ENCODE results near the gene PLBD2.

PLBD2 gene

GRCh38 chr12:113409462-113410124, 51.2 kb downstream of the PLBD2 start:
- Histone ChIP-seq H3K9ac (ENCODE audit: low read length) (no peak overlapping the region), H3K9me3 (ENCODE audit: control insufficient read depth, insufficient read depth, low read depth, low read length) (no peaks in the 10 kb centered on the region), H3K27ac (ENCODE audit: low read depth, low read length) (no peak overlapping the region), H3K27me3 (ENCODE audit: control insufficient read depth, insufficient read depth, low read length) (no peaks in the 10 kb centered on the region), H3K4me1 (ENCODE audit: control insufficient read depth, insufficient read depth, low read length) (peaks cover 16% of the 10 kb centered on the region), H3K36me3 (ENCODE audit: control insufficient read depth, insufficient read depth, low read length) (no peaks in the 10 kb centered on the region), H3K4me3 (ENCODE audit: low read depth, low read length) (no peak overlapping the region)

- Histone ChIP-seq H3K9ac (ENCODE audit: low read length) (no peak overlapping the region), H3K27me3 (ENCODE audit: control insufficient read depth, insufficient read depth, low read length) (no peaks in the 10 kb centered on the region), H3K9me3 (ENCODE audit: control insufficient read depth, insufficient read depth, low read depth, low read length) (no peaks in the 10 kb centered on the region), H3K27ac (ENCODE audit: low read depth, low read length) (no peak overlapping the region), H3K4me3 (ENCODE audit: low read depth, low read length) (no peak overlapping the region), H3K4me1 (ENCODE audit: control insufficient read depth, insufficient read depth, low read length) (peaks cover 6% of the 10 kb centered on the region; the same call in 1 of the 2 replicates), H3K36me3 (ENCODE audit: control insufficient read depth, insufficient read depth, low read length) (no peaks in the 10 kb centered on the region)
Observed at GRCh38 chr12:113413488-113413939, 55.1 kb downstream of the PLBD2 start.

GRCh38 chr12:113414519-113415038, 56.2 kb downstream of the PLBD2 start:
- H3K27ac ChIP-seq (ENCODE audit: low read depth, low read length) = no peak overlapping the region
- H3K4me1 ChIP-seq (ENCODE audit: control insufficient read depth, insufficient read depth, low read length) = peaks cover 6% of the 10 kb centered on the region; the same call in 1 of the 2 replicates
- no peaks in the 10 kb centered on the region for H3K9me3 ChIP-seq (ENCODE audit: control insufficient read depth, insufficient read depth, low read depth, low read length)
- H3K4me3 ChIP-seq (ENCODE audit: low read depth, low read length) = no peak overlapping the region
- H3K9ac ChIP-seq (ENCODE audit: low read length) = no peak overlapping the region
- no peaks in the 10 kb centered on the region for H3K36me3 ChIP-seq (ENCODE audit: control insufficient read depth, insufficient read depth, low read length)
- H3K27me3 ChIP-seq (ENCODE audit: control insufficient read depth, insufficient read depth, low read length) = no peaks in the 10 kb centered on the region

- Histone ChIP-seq H3K4me3 (ENCODE audit: low read depth, low read length) (no peak overlapping the region), H3K9me3 (ENCODE audit: control insufficient read depth, insufficient read depth, low read depth, low read length) (no peaks in the 10 kb centered on the region), H3K36me3 (ENCODE audit: control insufficient read depth, insufficient read depth, low read length) (no peaks in the 10 kb centered on the region), H3K27ac (ENCODE audit: low read depth, low read length) (no peak overlapping the region), H3K9ac (ENCODE audit: low read length) (no peak overlapping the region), H3K27me3 (ENCODE audit: control insufficient read depth, insufficient read depth, low read length) (no peaks in the 10 kb centered on the region), H3K4me1 (ENCODE audit: control insufficient read depth, insufficient read depth, low read length) (peaks cover 6% of the 10 kb centered on the region; the same call in 1 of the 2 replicates)
Observed at GRCh38 chr12:113416091-113416754, 57.8 kb downstream of the PLBD2 start.

- Histone ChIP-seq H3K27ac (ENCODE audit: low read depth, low read length) (no peak overlapping the region), H3K9ac (ENCODE audit: low read length) (no peak overlapping the region), H3K36me3 (ENCODE audit: control insufficient read depth, insufficient read depth, low read length) (no peaks in the 10 kb centered on the region), H3K27me3 (ENCODE audit: control insufficient read depth, insufficient read depth, low read length) (no peaks in the 10 kb centered on the region), H3K4me1 (ENCODE audit: control insufficient read depth, insufficient read depth, low read length) (peaks cover 13% of the 10 kb centered on the region; the same call in 1 of the 2 replicates), H3K9me3 (ENCODE audit: control insufficient read depth, insufficient read depth, low read depth, low read length) (no peaks in the 10 kb centered on the region), H3K4me3 (ENCODE audit: low read depth, low read length) (no peak overlapping the region)
Observed at GRCh38 chr12:113418213-113418879, 60.0 kb downstream of the PLBD2 start.

- no peak overlapping the region for H3K27ac ChIP-seq (ENCODE audit: low read depth, low read length)
- H3K9ac ChIP-seq (ENCODE audit: low read length) = no peak overlapping the region
- H3K4me1 ChIP-seq (ENCODE audit: control insufficient read depth, insufficient read depth, low read length) = peaks cover 8% of the 10 kb centered on the region; the same call in 1 of the 2 replicates
- no peaks in the 10 kb centered on the region for H3K9me3 ChIP-seq (ENCODE audit: control insufficient read depth, insufficient read depth, low read depth, low read length)
- H3K4me3 ChIP-seq (ENCODE audit: low read depth, low read length) = no peak overlapping the region
- H3K36me3 ChIP-seq (ENCODE audit: control insufficient read depth, insufficient read depth, low read length) = no peaks in the 10 kb centered on the region
- H3K27me3 ChIP-seq (ENCODE audit: control insufficient read depth, insufficient read depth, low read length) = no peaks in the 10 kb centered on the region
Observed at GRCh38 chr12:113420996-113421595, 62.7 kb downstream of the PLBD2 start.

GRCh38 chr12:113422030-113422885, 63.9 kb downstream of the PLBD2 start, which contains the start of gene SDSL:
Gene SDSL, plus strand, starts transcription at chr12:113422380. Its CDS starts 5,603 bp downstream, at chr12:113427983.
- Histone ChIP-seq H3K4me3 (ENCODE audit: low read depth, low read length) (peak within 1 kb of the TSS; percentile 43), H3K9ac (ENCODE audit: low read length) (peak within 1 kb of the TSS; percentile 18), H3K27ac (ENCODE audit: low read depth, low read length) (peak within 1 kb of the TSS; percentile 24; the same call in 1 of the 2 replicates)

GRCh38 chr12:113422886-113423669, 64.7 kb downstream of the PLBD2 start:
- Histone ChIP-seq H3K4me3 (ENCODE audit: low read depth, low read length) (peak overlapping the region; percentile 43; the same call in 1 of the 2 replicates), H3K27me3 (ENCODE audit: control insufficient read depth, insufficient read depth, low read length) (no peaks in the 10 kb centered on the region), H3K9me3 (ENCODE audit: control insufficient read depth, insufficient read depth, low read depth, low read length) (no peaks in the 10 kb centered on the region), H3K4me1 (ENCODE audit: control insufficient read depth, insufficient read depth, low read length) (peaks cover 11% of the 10 kb centered on the region; the same call in 1 of the 2 replicates), H3K36me3 (ENCODE audit: control insufficient read depth, insufficient read depth, low read length) (no peaks in the 10 kb centered on the region), H3K9ac (ENCODE audit: low read length) (no peak overlapping the region), H3K27ac (ENCODE audit: low read depth, low read length) (no peak overlapping the region)

More at GRCh38 chr12:113422030-113422885, 63.9 kb downstream of the PLBD2 start, which contains the start of gene SDSL:
- H3K36me3 ChIP-seq (ENCODE audit: control insufficient read depth, insufficient read depth, low read length) = no peaks in the 10 kb centered on the region
- peaks cover 11% of the 10 kb centered on the region; the same call in 1 of the 2 replicates for H3K4me1 ChIP-seq (ENCODE audit: control insufficient read depth, insufficient read depth, low read length)
- H3K9me3 ChIP-seq (ENCODE audit: control insufficient read depth, insufficient read depth, low read depth, low read length) = no peaks in the 10 kb centered on the region
- no peaks in the 10 kb centered on the region for H3K27me3 ChIP-seq (ENCODE audit: control insufficient read depth, insufficient read depth, low read length)

GRCh38 chr12:113424456-113424855, 66.1 kb downstream of the PLBD2 start:
- Histone ChIP-seq H3K9me3 (ENCODE audit: control insufficient read depth, insufficient read depth, low read depth, low read length) (no peaks in the 10 kb centered on the region), H3K27ac (ENCODE audit: low read depth, low read length) (no peak overlapping the region)

More at GRCh38 chr12:113424456-113424855, 66.1 kb downstream of the PLBD2 start:
- Histone ChIP-seq H3K27me3 (ENCODE audit: control insufficient read depth, insufficient read depth, low read length) (no peaks in the 10 kb centered on the region), H3K36me3 (ENCODE audit: control insufficient read depth, insufficient read depth, low read length) (no peaks in the 10 kb centered on the region), H3K9ac (ENCODE audit: low read length) (no peak overlapping the region), H3K4me1 (ENCODE audit: control insufficient read depth, insufficient read depth, low read length) (peaks cover 11% of the 10 kb centered on the region; the same call in 1 of the 2 replicates), H3K4me3 (ENCODE audit: low read depth, low read length) (no peak overlapping the region)
